GM13976 (cell line): ENCODE results near the gene ARL6IP1.

ENCODE experiments used
- DNase-seq: peaks from one replicate; pipeline ENCODE4 v3.0.0; 2012; ENCODE audit warnings: low spot score
- CTCF ChIP-seq: IDR thresholded peaks from 2 replicates; pipeline ENCODE4 v1.5.1; 2012; ENCODE audit warnings: borderline replicate concordance, mild to moderate bottlenecking; ENCODE audit not compliant: insufficient read depth; ENCODE audit errors: extremely low read depth, missing control alignments, control extremely low read depth
- in situ Hi-C: fragments of 300-500 bp; cut with MboI; formaldehyde crosslinking; loops from one replicate; pipeline ENCODE4 v1.12.0; 2022; ENCODE audit warnings: low sequenced_read_pairs, mixed read lengths, inconsistent platforms; ENCODE audit not compliant: unreplicated experiment

ARL6IP1 gene

DNA sequence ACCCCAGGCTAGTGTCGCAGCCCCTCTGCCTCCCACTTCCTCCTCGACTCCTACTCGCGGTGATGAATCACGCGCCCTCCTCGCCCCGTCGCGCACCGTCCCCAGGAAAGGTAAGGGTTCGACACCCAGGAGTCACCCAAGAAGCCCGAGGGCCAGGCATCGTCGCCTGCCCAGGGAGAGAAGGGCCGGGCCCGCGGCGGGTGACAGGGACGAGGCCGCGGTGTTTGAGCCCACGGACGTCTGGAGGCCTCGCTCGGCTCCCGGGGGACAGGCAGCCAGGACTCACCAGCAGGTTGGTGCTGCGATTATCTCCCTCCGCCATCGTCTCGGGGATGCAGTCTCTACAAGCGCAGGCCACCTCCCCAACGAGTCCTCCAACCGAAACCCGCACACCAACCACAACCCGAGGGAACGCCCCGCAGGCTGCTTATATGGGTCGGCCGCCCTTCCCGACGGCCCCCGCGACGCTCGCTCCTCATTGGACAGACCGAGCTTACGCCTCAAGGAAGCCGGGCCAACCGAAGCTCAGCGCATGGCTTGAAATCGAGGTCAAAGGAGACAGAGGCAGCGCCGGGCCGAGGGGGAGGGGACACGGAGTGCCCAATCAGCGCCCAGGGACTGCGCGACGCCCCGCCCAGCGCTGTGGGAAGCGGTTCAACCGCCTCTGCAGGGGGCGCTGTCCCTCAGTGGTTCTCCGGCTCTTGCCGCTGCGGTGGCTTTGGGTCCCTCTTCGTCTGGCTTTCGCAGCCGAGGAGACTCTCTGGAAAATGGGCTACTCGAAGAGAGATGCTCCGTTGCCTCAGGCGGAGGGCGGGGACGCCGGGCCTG is at the start of gene ARL6IP1:
ARL6IP1 (minus strand) TSS at position 405 of the 828 bp plus-strand sequence; CDS start at position 322, 83 bp downstream.
- in situ Hi-C loops = loop anchor here (10.0 kb wide), 1 partner anchor 163 kb away; no protein-coding TSS in a partner anchor
- TF ChIP-seq CTCF = peak; percentile 88
- DNase-seq = peak; percentile 99

DNA sequence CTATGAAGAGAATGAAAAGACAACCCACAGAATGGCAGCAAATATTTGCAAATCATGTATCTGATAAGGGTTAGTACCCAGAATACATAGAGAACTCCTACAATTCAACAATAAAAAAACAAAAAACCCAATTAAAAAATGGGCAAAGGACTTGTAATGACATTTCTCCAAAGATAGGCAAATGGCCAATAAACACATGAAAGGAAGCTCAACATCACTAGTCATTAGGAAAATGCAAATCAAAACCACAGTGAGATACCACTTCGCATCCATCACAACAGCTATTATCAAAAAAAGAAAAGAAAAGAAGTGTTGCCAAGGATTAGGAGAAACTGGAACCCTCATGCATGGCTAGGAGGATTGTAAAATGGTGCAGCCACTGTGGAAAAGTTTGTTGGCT is 45.1 kb upstream of the ARL6IP1 start:
- DNase-seq = no peak
- no peak for TF ChIP-seq CTCF
- in situ Hi-C loops = no loop called here

GRCh38 chr16:18842565-18842964 is 41.2 kb upstream of the ARL6IP1 start:
- TF ChIP-seq CTCF = no peak

GRCh38 chr16:18841833-18842525 is 40.6 kb upstream of the ARL6IP1 start:
- in situ Hi-C loops = no loop called here
- DNase-seq = no peak
- no peak for TF ChIP-seq CTCF

More at GRCh38 chr16:18842565-18842964, 41.2 kb upstream of the ARL6IP1 start:
- in situ Hi-C loops = no loop called here
- no peak for DNase-seq

DNA sequence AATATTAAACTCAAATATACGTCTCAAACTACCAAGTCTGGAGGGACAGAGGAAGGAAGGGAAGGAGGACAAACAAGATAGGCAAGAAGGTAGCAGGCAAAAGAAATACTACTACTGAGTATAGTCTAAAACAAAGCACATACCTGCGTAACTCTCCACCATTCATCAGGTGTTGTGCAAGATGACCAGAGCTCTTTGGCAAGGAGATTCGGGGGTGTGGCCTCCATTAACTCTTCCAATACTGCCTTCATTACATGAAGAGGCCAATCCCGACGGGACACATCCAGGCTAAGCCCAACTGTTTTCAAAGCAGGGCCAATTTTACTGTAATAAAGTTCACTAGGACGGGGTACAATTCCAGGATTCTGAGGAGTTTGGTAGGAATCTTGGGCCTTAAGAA is 38.2 kb upstream of the ARL6IP1 start:
- no peak for TF ChIP-seq CTCF

DNA sequence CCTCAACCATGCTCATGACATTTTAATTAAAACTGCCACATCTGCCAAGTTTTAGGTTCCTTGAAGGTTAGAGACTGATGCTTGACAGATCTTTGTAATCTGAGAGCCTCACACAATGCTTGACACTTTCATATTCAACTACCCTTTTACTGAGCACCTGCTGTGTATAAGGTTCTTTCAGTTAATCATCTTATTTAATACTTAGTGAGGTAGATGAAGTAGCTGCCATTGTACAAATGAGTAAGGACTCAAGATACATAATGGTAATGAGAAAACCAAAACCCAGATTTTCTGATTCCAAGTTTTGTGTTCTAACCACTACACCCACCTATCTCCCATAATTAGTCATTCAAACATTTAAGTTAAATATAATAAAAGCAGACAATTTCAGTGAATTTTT is 35.4 kb upstream of the ARL6IP1 start:
- in situ Hi-C loops = no loop called here
- TF ChIP-seq CTCF = no peak
- DNase-seq = no peak

More for the DNA sequence above, 38.2 kb upstream of the ARL6IP1 start:
- in situ Hi-C loops = no loop called here
- no peak for DNase-seq
